SK-N-SH (cell line): ENCODE data around the gene CLN3. TPM values are rescaled to one million over a fixed set of nuclear protein-coding genes. Genes with fewer than 3 reads are reported as not detected.

Experiments used
- CTCF ChIA-PET: fragments of 300-600, 350-600 bp; formaldehyde crosslinking; extraction: SDS; loops from one replicate; lab custom pipeline; 2021; lab: Yijun Ruan, JAX
- POLR2A ChIA-PET: fragments of 350-600 bp; sonication (Branson Sonifier 250); formaldehyde crosslinking; extraction: SDS; loops from one replicate; lab custom pipeline; 2020; ENCODE audit warnings: antibody characterized with exemption, inconsistent platforms; lab: Yijun Ruan, JAX
- DNase-seq: peaks from one replicate; pipeline ENCODE4 v3.0.0; 2012
- H2AFZ ChIP-seq: fragments of 200-600 bp; sonication (generic); 2 replicates; pipeline ENCODE4 v1.8.1; 2016; ENCODE audit warnings: antibody characterized with exemption, mild to moderate bottlenecking, low read depth
- H3F3A ChIP-seq: fragments of 200-600 bp; sonication (generic); replicated peaks from 2 replicates; pipeline ENCODE3; 2016; ENCODE audit warnings: antibody characterized with exemption, mild to moderate bottlenecking; ENCODE audit not compliant: insufficient read depth
- H3K27ac ChIP-seq, 2 experiments: fragments of 200-500 bp in 1 of 2; fragments of 200-600 bp in 1 of 2; sonication (Bioruptor generic) in 1 of 2; sonication (generic), shearing (Covaris generic) in 1 of 2; 2 replicates each; pipeline versions ENCODE4 v1.5.1 to v1.6.1; 2014 to 2016; ENCODE audit warnings: low read depth in 2 of 2, inconsistent platforms in 1 of 2, low read length in 1 of 2, mild to moderate bottlenecking in 1 of 2, mixed read lengths in 1 of 2
- H3K27me3 ChIP-seq: fragments of 200-600 bp; sonication (generic), shearing (Covaris generic); 2 replicates; pipeline ENCODE4 v1.6.1; 2016; ENCODE audit warnings: mixed run types; ENCODE audit not compliant: insufficient read depth
- H3K36me3 ChIP-seq, 2 experiments: fragments of 200-500 bp in 1 of 2; fragments of 200-600 bp in 1 of 2; sonication (Bioruptor generic) in 1 of 2; sonication (generic) in 1 of 2; replicated peaks in 1 of 2; 2 replicates each; pipeline versions ENCODE3 to v1.5.1; 2014 to 2016; ENCODE audit warnings: low read length in 1 of 2, mild to moderate bottlenecking in 1 of 2; ENCODE audit not compliant: insufficient read depth in 2 of 2, control insufficient read depth in 1 of 2
- H3K4me1 ChIP-seq, 2 experiments: fragments of 200-500 bp in 1 of 2; fragments of 200-600 bp in 1 of 2; sonication (Bioruptor generic) in 1 of 2; sonication (generic), shearing (Covaris generic) in 1 of 2; 2 replicates each; pipeline versions ENCODE4 v1.5.1 to v1.6.1; 2014 to 2016; ENCODE audit warnings: low read depth in 1 of 2, low read length in 1 of 2, mixed run types in 1 of 2; ENCODE audit not compliant: insufficient read depth in 2 of 2, control insufficient read depth in 1 of 2
- H3K4me2 ChIP-seq: fragments of 200-600 bp; sonication (generic), shearing (Covaris generic); 2 replicates; pipeline ENCODE4 v1.6.1; 2017; ENCODE audit warnings: mixed run types
- H3K4me3 ChIP-seq, 2 experiments: fragments of 200-500 bp in 1 of 2; fragments of 200-600 bp in 1 of 2; sonication (Bioruptor generic) in 1 of 2; sonication (generic), shearing (Covaris generic) in 1 of 2; 2 replicates each; pipeline versions ENCODE4 v1.5.1 to v1.8.1; 2014 to 2016; ENCODE audit warnings: low read depth in 2 of 2, inconsistent platforms in 1 of 2, low read length in 1 of 2, mild to moderate bottlenecking in 1 of 2, mixed read lengths in 1 of 2, moderate library complexity in 1 of 2
- H3K79me2 ChIP-seq: fragments of 200-600 bp; sonication (generic); 2 replicates; pipeline ENCODE4 v1.8.1; 2017; ENCODE audit warnings: mild to moderate bottlenecking; ENCODE audit not compliant: insufficient read depth
- H3K9ac ChIP-seq: fragments of 200-600 bp; sonication (generic); 2 replicates; pipeline ENCODE4 v1.6.1; 2017; ENCODE audit warnings: mixed run types
- H3K9me2 ChIP-seq: fragments of 200-600 bp; sonication (generic); 2 replicates; pipeline ENCODE4 v1.6.1; 2017; ENCODE audit warnings: mixed run types
- H3K9me3 ChIP-seq: fragments of 200-600 bp; sonication (generic); 2 replicates; pipeline ENCODE4 v1.6.1; 2017; ENCODE audit warnings: mixed run types, mild to moderate bottlenecking, moderate library complexity
- H4K20me1 ChIP-seq: fragments of 200-600 bp; sonication (generic); 2 replicates; pipeline ENCODE4 v1.6.1; 2017; ENCODE audit warnings: mild to moderate bottlenecking, mixed run types; ENCODE audit not compliant: insufficient read depth
- EZH2phosphoT487 ChIP-seq: fragments of 200-600 bp; sonication (generic); IDR thresholded peaks from 2 replicates; pipeline ENCODE4 v1.6.1; 2017; ENCODE audit warnings: low read depth, mixed run types, mild to moderate bottlenecking, antibody characterized with exemption, moderate library complexity, borderline replicate concordance
- GABPA ChIP-seq: IDR thresholded peaks from 2 replicates; pipeline ENCODE4 v1.4.0; 2012; ENCODE audit warnings: low read depth, mild to moderate bottlenecking
- JUND ChIP-seq: IDR thresholded peaks from 2 replicates; pipeline ENCODE4 v1.4.0; 2012
- MXI1 ChIP-seq: IDR thresholded peaks from 2 replicates; pipeline ENCODE4 v1.6.1; 2012; ENCODE audit warnings: mild to moderate bottlenecking, low read depth, low read length, improper control_type of control experiment
- NRF1 ChIP-seq: IDR thresholded peaks from 2 replicates; pipeline ENCODE4 v1.6.1; 2012; ENCODE audit warnings: low read depth, mild to moderate bottlenecking, low read length
- REST ChIP-seq: IDR thresholded peaks from 2 replicates; pipeline ENCODE4 v1.6.1; 2012; ENCODE audit warnings: mild to moderate bottlenecking, low read depth, low read length, moderate library complexity
- SMC3 ChIP-seq: IDR thresholded peaks from 2 replicates; pipeline ENCODE4 v1.6.1; 2012; ENCODE audit warnings: low read depth, low read length, improper control_type of control experiment
- TAF1 ChIP-seq: IDR thresholded peaks from 2 replicates; pipeline ENCODE4 v1.6.1; 2012; ENCODE audit warnings: low read depth, mild to moderate bottlenecking, low read length, moderate library complexity, borderline replicate concordance
- WGBS: methylation state at CpG from one replicate; pipeline ENCODE4 v1.1.6; 2017; ENCODE audit warnings: low lambda C conversion rate; 5-methylcytosine and 5-hydroxymethylcytosine counted together
- polyA plus RNA-seq, 3 experiments: library from polyadenylated mRNA; depleted of rRNA; stranded (reverse); fragments of >200 nt; gene quantifications; 2 replicates each; pipeline ENCODE4 v1.2.3, GENCODE V29; 2012
- TF ChIP-seq, protein P1 (sequence below): fragments of 150-350 bp; IDR thresholded peaks from 2 replicates; pipeline ENCODE4 v1.6.1; 2017; ENCODE audit warnings: antibody characterized with exemption, low read length, low read depth, borderline replicate concordance
- TF ChIP-seq, protein P2 (sequence below): fragments of 150-350 bp; IDR thresholded peaks from 2 replicates; pipeline ENCODE4 v1.6.1; 2016; ENCODE audit warnings: mild to moderate bottlenecking, low read depth, low read length
- TF ChIP-seq, protein P3 (sequence below): fragments of 200-600 bp; sonication (generic); IDR thresholded peaks from 2 replicates; pipeline ENCODE4 v1.6.1; 2017; ENCODE audit warnings: antibody characterized with exemption, mild to moderate bottlenecking, moderate library complexity

The CLN3 gene
- polyA plus RNA-seq, 1 of the 3 experiments (the other 2 are of a cell fraction): 18.5 TPM

GRCh38 chr16:28540346-28540745 lies 48.5 kb upstream of the CLN3 start (continued):
- no peak for TF ChIP-seq REST

DNA sequence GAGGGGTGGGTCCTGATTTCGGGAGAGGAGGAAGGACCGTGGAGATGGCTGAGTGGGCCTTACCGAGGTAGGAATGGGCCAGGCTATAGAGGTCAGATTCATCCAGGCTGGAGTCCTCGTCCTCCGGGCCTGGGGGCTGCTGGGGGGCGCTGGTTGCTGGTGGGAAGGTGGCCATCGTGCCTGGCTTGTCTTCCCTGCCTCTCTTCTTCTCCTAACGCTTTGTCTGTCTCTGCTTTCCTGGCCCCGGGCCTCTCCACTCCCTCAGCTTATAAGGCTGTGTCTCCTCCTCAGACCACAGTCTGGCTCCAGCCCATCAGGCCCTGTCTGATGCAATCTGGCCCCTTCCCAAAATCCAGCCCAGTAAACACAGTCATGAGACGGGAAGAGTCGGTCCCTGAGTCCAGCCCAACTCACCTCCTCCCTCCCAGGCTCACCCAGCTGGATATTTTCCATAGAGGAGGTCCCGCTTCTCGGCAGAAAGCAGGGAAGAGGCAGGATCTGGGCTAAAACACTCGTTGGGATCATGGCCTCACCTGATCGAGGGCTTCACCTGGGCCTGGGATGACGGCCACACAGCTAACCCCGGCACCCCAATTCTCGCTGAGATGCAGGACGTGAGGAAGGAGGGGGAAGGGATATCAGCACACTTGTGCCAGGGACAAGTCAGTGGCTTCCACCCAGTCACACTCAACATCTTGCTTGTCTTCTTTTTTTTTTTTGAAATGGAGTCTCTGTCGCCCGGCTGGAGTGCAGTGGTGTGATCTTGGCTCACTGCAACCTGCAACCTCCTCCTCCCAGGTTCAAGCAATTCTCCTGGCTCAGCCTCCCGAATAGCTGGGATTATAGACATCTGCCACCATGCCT lies 47.1 kb upstream of the CLN3 start, which contains the start of gene NUPR1:
NUPR1 (minus strand) TSS at position 242 of the 864 bp plus-strand sequence; CDS start at position 175, 67 bp downstream.
- Histone ChIP-seq H3K36me3 (no peaks in the 10 kb centered on the region), H3F3A (no peaks in the 10 kb centered on the region), H3K4me2 (no peak within 1 kb of the TSS), H4K20me1 (no peaks in the 10 kb centered on the region), H2AFZ (peak within 1 kb of the TSS; percentile 42; the same call in 1 of the 2 replicates), H3K4me3 (no peak within 1 kb of the TSS), H3K27ac (no peak within 1 kb of the TSS; a peak in 1 of 4 replicates), H3K79me2 (no peaks in the 10 kb centered on the region), H3K9me2 (no peaks in the 10 kb centered on the region), H3K27me3 (no peaks in the 10 kb centered on the region), H3K9me3 (no peaks in the 10 kb centered on the region), H3K4me1 (peaks cover 0 to 5% of the 10 kb centered on the region in 2 experiments; a peak in 1 of 4 replicates), H3K9ac (no peak within 1 kb of the TSS)
- WGBS: 69% methylated on average over 16 of the region's 22 CpGs
- TF ChIP-seq TAF1 (no peak), GABPA (no peak), MXI1 (no peak), EZH2phosphoT487 (no peak), JUND (no peak), SMC3 (no peak), NRF1 (no peak)
- TF ChIP-seq, protein P1, sequence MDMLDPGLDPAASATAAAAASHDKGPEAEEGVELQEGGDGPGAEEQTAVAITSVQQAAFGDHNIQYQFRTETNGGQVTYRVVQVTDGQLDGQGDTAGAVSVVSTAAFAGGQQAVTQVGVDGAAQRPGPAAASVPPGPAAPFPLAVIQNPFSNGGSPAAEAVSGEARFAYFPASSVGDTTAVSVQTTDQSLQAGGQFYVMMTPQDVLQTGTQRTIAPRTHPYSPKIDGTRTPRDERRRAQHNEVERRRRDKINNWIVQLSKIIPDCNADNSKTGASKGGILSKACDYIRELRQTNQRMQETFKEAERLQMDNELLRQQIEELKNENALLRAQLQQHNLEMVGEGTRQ: no peak
- TF ChIP-seq, protein P2, sequence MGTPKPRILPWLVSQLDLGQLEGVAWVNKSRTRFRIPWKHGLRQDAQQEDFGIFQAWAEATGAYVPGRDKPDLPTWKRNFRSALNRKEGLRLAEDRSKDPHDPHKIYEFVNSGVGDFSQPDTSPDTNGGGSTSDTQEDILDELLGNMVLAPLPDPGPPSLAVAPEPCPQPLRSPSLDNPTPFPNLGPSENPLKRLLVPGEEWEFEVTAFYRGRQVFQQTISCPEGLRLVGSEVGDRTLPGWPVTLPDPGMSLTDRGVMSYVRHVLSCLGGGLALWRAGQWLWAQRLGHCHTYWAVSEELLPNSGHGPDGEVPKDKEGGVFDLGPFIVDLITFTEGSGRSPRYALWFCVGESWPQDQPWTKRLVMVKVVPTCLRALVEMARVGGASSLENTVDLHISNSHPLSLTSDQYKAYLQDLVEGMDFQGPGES: no peak
- TF ChIP-seq, protein P3, sequence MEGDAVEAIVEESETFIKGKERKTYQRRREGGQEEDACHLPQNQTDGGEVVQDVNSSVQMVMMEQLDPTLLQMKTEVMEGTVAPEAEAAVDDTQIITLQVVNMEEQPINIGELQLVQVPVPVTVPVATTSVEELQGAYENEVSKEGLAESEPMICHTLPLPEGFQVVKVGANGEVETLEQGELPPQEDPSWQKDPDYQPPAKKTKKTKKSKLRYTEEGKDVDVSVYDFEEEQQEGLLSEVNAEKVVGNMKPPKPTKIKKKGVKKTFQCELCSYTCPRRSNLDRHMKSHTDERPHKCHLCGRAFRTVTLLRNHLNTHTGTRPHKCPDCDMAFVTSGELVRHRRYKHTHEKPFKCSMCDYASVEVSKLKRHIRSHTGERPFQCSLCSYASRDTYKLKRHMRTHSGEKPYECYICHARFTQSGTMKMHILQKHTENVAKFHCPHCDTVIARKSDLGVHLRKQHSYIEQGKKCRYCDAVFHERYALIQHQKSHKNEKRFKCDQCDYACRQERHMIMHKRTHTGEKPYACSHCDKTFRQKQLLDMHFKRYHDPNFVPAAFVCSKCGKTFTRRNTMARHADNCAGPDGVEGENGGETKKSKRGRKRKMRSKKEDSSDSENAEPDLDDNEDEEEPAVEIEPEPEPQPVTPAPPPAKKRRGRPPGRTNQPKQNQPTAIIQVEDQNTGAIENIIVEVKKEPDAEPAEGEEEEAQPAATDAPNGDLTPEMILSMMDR: no peak
- ChIA-PET CTCF (no interaction called here), POLR2A (no interaction called here)
- DNase-seq: no peak
